ENCODE measurements around the gene GALNTL6. TPM values are rescaled to one million over a fixed set of nuclear protein-coding genes. Genes with fewer than 3 reads are reported as not detected.

The GALNTL6 gene
- total and polyA plus RNA-seq, 2 donors (not counting 1 experiment from before 2014, with no cell fraction given), result 0.99 to 1.1 TPM

- WGBS (ENCODE audit: insufficient coverage), result 100% methylated on average over 1 of the region's 2 CpGs
These were observed 835.3 kb downstream of the GALNTL6 start for GRCh38 chr4:172648471-172648870.

GRCh38 chr4:172649143-172649542 lies 835.9 kb downstream of the GALNTL6 start:
- CTCF ChIA-PET, result no interaction called here
- no peaks in the 10 kb centered on the region for H3K27me3 Mint-ChIP-seq

More at GRCh38 chr4:172648471-172648870, 835.3 kb downstream of the GALNTL6 start:
- intact Hi-C loops (cut with micrococcal nuclease), result no loop called here
- DNase-seq, result no peak
- POLR2A ChIA-PET, result no interaction called here
- H3K4me1 ChIP-seq (ENCODE audit: control insufficient read depth in 2 of 2, insufficient read depth in 2 of 2, low read length in 2 of 2), result no peaks in the 10 kb centered on the region
- H3K36me3 ChIP-seq (replicated peaks in 1 of 2; ENCODE audit: control extremely low read depth in 1 of 2, control insufficient read depth in 1 of 2, extremely low read depth in 1 of 2, insufficient read depth in 2 of 2, low read length in 1 of 2), result no peaks in the 10 kb centered on the region
- no peak overlapping the region for H3K4me2 ChIP-seq (replicated peaks; ENCODE audit: low read depth, low read length, poor library complexity, severe bottlenecking)
- no peaks in the 10 kb centered on the region for H4K20me1 ChIP-seq (ENCODE audit: control insufficient read depth, insufficient read depth, low read length, poor library complexity, severe bottlenecking)
- no peak overlapping the region for H3K4me3 ChIP-seq (ENCODE audit: control extremely low read depth in 1 of 5, extremely low read depth in 1 of 5, insufficient read depth in 1 of 5, low read depth in 2 of 5, low read length in 4 of 5)
- no peaks in the 10 kb centered on the region for H3K79me2 ChIP-seq (ENCODE audit: control insufficient read depth, insufficient read depth, low read length)
- no peak overlapping the region for H3K9ac ChIP-seq (ENCODE audit: low read length)
- H3K4me1 Mint-ChIP-seq, result no peaks in the 10 kb centered on the region
- H3K27me3 Mint-ChIP-seq, result no peaks in the 10 kb centered on the region
- no peaks in the 10 kb centered on the region for H3K27me3 ChIP-seq (replicated peaks in 1 of 4; ENCODE audit: control extremely low read depth in 1 of 4, control insufficient read depth in 3 of 4, insufficient read depth in 4 of 4, low read length in 3 of 4)
- no peaks in the 10 kb centered on the region for H3K9me3 Mint-ChIP-seq (ENCODE audit: insufficient read depth)
- H3K27ac ChIP-seq (ENCODE audit: low read length in 2 of 2), result no peak overlapping the region
- H3K4me3 Mint-ChIP-seq, result no peak overlapping the region
- CTCF ChIA-PET, result no interaction called here
- no peak overlapping the region for H2AFZ ChIP-seq (ENCODE audit: insufficient read depth, low read depth, low read length, poor library complexity, severe bottlenecking)
- no peak overlapping the region for H3K27ac Mint-ChIP-seq
- no peak for ATAC-seq (ENCODE audit: low read depth)
- H3K9me3 ChIP-seq (ENCODE audit: control extremely low read depth in 1 of 3, control insufficient read depth in 2 of 3, insufficient read depth in 1 of 3, low read length in 2 of 3), result no peaks in the 10 kb centered on the region
- TF ChIP-seq EZH2 (IDR thresholded peaks at IDR 0.05; ENCODE audit: borderline replicate concordance, insufficient read depth, low read depth, low read length, poor library complexity, severe bottlenecking) (no peak), CTCF (IDR thresholded peaks at IDR 0.05) (no peak)

More at GRCh38 chr4:172649143-172649542, 835.9 kb downstream of the GALNTL6 start:
- no peak overlapping the region for H3K27ac Mint-ChIP-seq
- no peak overlapping the region for H3K4me3 ChIP-seq (ENCODE audit: control extremely low read depth in 1 of 5, extremely low read depth in 1 of 5, insufficient read depth in 1 of 5, low read depth in 2 of 5, low read length in 4 of 5)
- no peaks in the 10 kb centered on the region for H3K4me1 ChIP-seq (ENCODE audit: control insufficient read depth in 2 of 2, insufficient read depth in 2 of 2, low read length in 2 of 2)
- no peaks in the 10 kb centered on the region for H3K4me1 Mint-ChIP-seq
- no peak for ATAC-seq (ENCODE audit: low read depth)
- H3K9ac ChIP-seq (ENCODE audit: low read length), result no peak overlapping the region
- H3K4me2 ChIP-seq (replicated peaks; ENCODE audit: low read depth, low read length, poor library complexity, severe bottlenecking), result no peak overlapping the region
- intact Hi-C loops (cut with micrococcal nuclease), result no loop called here
- no peak overlapping the region for H3K4me3 Mint-ChIP-seq
- WGBS (ENCODE audit: insufficient coverage), result no CpG with 5 or more reads among the region's 2 CpGs
- DNase-seq, result no peak
- no peaks in the 10 kb centered on the region for H4K20me1 ChIP-seq (ENCODE audit: control insufficient read depth, insufficient read depth, low read length, poor library complexity, severe bottlenecking)
- H3K36me3 ChIP-seq (replicated peaks in 1 of 2; ENCODE audit: control extremely low read depth in 1 of 2, control insufficient read depth in 1 of 2, extremely low read depth in 1 of 2, insufficient read depth in 2 of 2, low read length in 1 of 2), result no peaks in the 10 kb centered on the region
- H3K9me3 Mint-ChIP-seq (ENCODE audit: insufficient read depth), result no peaks in the 10 kb centered on the region
- H3K27me3 ChIP-seq (replicated peaks in 1 of 4; ENCODE audit: control extremely low read depth in 1 of 4, control insufficient read depth in 3 of 4, insufficient read depth in 4 of 4, low read length in 3 of 4), result no peaks in the 10 kb centered on the region
- POLR2A ChIA-PET, result no interaction called here
- TF ChIP-seq EZH2 (IDR thresholded peaks at IDR 0.05; ENCODE audit: borderline replicate concordance, insufficient read depth, low read depth, low read length, poor library complexity, severe bottlenecking), result no peak
- no peak overlapping the region for H3K27ac ChIP-seq (ENCODE audit: low read length in 2 of 2)
- no peaks in the 10 kb centered on the region for H3K9me3 ChIP-seq (ENCODE audit: control extremely low read depth in 1 of 3, control insufficient read depth in 2 of 3, insufficient read depth in 1 of 3, low read length in 2 of 3)
- no peaks in the 10 kb centered on the region for H3K79me2 ChIP-seq (ENCODE audit: control insufficient read depth, insufficient read depth, low read length)
- H2AFZ ChIP-seq (ENCODE audit: insufficient read depth, low read depth, low read length, poor library complexity, severe bottlenecking), result no peak overlapping the region
